Inflammatory macrophage treated with lipopolysaccharide for 4 hours (primary cell): ENCODE data around the gene C14orf132.

Experiments used
- DNase-seq: peaks from one replicate; pipeline ENCODE4 v3.0.0-alpha.2; 2020

Gene C14orf132

GRCh38 chr14:96040828-96041371 is 1.7 kb downstream of the C14orf132 start:
- DNase-seq, result no peak

DNA sequence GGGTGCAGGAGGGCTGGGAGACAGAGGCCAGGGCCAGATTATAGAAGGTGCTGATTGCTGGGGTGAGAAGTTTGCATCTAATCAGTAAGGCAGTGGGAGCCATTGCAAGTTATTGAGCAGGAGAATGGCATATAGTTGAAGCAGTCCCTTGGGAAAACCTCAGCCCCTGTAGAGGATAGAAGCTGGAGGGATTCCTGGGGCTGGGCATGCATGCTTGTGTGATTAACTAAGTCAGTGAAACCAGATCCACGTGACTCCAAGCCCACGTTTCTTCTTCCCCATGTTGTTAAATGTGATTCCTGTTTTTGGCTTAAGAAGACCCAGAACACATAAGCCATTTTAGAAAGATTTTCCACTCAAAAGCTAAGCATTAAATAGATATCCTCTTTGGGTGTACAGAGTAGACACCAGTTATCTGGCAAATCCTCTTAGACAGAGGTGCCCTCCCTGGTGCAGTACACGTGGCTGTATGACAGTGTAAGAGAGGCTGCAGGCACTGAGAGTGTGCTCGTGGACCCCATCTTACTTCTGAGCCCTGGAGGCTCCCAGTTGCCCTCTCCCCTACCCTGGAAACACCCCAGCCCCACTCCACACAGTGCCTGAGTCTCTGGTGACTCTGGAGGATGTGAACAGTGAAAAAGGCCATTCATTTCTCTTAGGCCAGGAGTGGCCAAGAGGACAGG is 3.2 kb downstream of the C14orf132 start:
- DNase-seq, result no peak

- DNase-seq, result no peak
Observed at GRCh38 chr14:96046630-96047029, 7.5 kb downstream of the C14orf132 start.

- no peak for DNase-seq
Observed at GRCh38 chr14:96047101-96047500, 7.9 kb downstream of the C14orf132 start.

DNA sequence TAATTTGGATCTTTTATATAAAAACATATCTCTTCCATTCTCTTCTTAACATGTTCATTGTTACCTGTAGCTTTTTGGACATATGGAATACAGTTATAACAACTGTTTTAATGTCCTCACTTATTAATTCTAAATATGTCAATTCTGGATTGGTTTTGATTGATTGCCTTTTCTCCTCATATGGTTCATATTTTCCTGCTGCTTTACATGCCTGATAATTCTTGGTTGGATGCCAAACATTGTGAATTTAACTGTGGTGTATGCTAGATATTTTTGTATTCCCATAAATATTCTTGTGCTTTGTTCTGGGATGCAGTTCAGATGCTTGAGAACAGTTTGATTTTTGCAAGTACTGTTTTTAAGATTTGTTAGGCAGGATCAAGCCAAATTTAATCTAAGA is 10.8 kb downstream of the C14orf132 start:
- no peak for DNase-seq

- no peak for DNase-seq
Observed at GRCh38 chr14:96050482-96050881, 11.3 kb downstream of the C14orf132 start.

DNA sequence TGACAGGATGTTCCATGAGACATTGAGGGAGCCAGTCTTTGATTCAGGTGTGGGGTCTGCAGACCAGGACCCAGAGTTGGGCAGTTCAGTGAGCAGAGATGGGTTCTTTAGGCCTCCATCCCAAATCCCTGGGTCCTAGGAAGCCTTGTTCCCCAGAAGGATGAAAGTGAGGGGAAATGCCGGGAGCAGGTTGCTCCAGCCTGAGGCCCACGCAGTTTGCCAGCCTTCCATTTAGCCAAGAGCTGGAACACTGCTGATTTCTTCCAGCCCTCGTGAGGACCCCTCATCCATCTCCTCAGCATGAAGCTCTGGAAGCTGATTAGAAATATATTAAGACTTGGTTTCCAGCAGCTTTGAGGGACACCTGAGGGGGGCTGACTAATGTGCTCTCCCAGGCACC is 12.1 kb downstream of the C14orf132 start:
- DNase-seq, result no peak

- no peak for DNase-seq
Observed at GRCh38 chr14:96051642-96052540, 12.7 kb downstream of the C14orf132 start.

DNA sequence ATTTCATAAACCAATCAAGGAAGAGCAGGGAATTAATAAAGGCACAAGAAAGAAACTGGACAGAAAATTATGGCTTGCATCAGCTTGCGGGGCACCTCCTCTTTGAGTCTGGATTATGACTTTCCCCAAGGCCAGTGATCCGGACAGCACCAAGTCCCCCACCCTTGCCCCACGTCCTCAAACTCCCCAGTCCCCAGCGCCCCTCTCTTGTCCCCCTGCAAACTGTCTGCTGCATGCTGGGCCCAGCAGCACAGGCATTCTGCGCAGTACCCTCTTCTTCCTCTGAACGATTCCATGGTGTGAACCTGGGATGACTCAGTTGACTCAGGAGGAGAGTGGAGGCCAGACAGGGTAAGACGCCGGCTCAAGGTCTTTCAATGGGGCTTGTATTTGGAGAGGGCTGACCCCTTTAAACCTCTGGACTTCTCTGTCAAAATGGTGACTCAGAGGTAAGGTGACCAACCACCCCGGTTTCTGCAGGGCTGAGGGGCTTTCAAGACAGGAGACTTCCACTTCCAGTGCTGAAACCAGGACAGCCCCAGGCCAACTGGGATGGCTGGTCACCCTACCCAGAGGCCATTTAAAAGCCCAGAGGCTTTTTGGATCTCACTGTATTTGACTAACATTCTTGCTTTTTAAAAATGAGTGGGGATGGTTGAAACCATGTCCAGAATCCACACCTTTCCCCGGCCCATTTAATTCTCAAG is 13.5 kb downstream of the C14orf132 start:
- DNase-seq, result no peak

- DNase-seq, result no peak
Observed at GRCh38 chr14:96053248-96053599, 14.1 kb downstream of the C14orf132 start.

- DNase-seq, result no peak
Observed at GRCh38 chr14:96053600-96054381, 14.6 kb downstream of the C14orf132 start.

GRCh38 chr14:96054661-96055060 is 15.5 kb downstream of the C14orf132 start:
- no peak for DNase-seq

DNA sequence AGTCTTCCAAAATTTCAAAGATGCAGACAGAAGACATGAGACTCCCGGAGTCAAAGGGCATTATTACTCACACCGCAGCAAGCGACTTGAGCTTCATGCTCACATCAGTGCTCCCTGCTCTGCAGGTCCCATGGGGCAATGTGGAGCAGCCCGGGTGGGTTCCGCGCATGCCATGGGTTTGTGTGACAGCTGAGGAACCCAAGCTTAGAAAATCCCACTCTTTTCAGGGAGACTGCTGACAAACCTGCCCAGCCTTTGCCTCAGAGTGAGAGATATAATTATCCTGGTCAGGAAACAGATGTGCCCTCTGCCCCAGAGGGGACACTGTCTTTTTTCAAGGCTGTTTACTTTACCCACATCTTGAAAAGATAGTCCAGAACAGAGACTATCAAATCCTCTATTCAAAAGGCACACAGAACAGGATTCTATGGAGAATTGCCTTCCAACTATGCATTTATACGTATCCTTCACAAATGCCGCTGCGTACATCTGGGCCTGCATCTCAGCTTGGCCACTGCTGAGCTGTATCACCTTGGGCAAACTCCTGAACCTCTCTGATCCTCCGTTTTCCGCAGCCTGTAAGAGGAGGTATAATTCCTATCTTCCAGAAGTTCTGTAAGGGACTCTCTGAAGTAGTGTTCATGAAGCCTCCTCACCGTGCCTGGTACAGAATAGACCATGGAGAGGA is 16.0 kb downstream of the C14orf132 start:
- DNase-seq, result no peak

- no peak for DNase-seq
Observed at GRCh38 chr14:96055753-96056508, 16.8 kb downstream of the C14orf132 start.

GRCh38 chr14:96056509-96057422 is 17.6 kb downstream of the C14orf132 start:
- no peak for DNase-seq

DNA sequence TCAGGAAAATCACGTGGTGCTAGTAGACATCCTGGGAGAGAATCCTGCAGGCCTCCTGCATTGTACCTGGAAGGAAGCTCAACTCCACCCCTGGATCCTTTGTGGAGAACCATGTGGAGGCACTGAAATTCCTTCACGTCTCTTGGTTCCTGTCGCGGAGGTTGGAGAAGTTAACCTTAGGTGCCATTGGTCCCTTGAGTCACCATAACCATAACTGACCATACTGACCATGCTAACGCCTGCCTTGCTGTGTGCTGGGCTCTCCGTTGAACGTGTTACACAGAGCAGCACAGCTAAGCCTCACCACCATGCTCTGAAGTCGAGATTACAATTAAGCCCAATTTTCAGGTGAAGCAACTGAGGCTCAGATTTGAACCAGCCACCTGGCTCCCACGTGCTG is 18.6 kb downstream of the C14orf132 start:
- no peak for DNase-seq

- DNase-seq, result no peak
Observed at GRCh38 chr14:96058576-96059200, 19.5 kb downstream of the C14orf132 start.

GRCh38 chr14:96059519-96060135 is 20.5 kb downstream of the C14orf132 start:
- no peak for DNase-seq
